Astrocyte (in vitro differentiated cells and primary cell): ENCODE results near the gene FAAP100. TPM values are rescaled to one million over a fixed set of nuclear protein-coding genes. Genes with fewer than 3 reads are reported as not detected.

Source experiments
- DNase-seq: peaks from one replicate; pipeline ENCODE4 v3.0.0-alpha.2; 2010; ENCODE audit warnings: low read depth
- FAIRE-seq: peaks from 2 replicates; lab custom pipeline; 2011; peaks lifted over from hg19 to GRCh38; lab: Jason Lieb, UNC
- H2AFZ ChIP-seq: 2 replicates; pipeline ENCODE4 v1.6.0; 2012; ENCODE audit warnings: low read depth, low read length, inconsistent platforms
- H3K27ac ChIP-seq: 2 replicates; pipeline ENCODE4 v1.5.1; 2011; ENCODE audit warnings: low read depth, low read length, inconsistent platforms
- H3K27me3 ChIP-seq: 2 replicates; pipeline ENCODE4 v1.6.0; 2011; ENCODE audit warnings: low read length, inconsistent platforms; ENCODE audit not compliant: insufficient read depth
- H3K36me3 ChIP-seq: 2 replicates; pipeline ENCODE4 v1.5.1; 2011; ENCODE audit warnings: low read length, inconsistent platforms; ENCODE audit not compliant: insufficient read depth
- H3K4me1 ChIP-seq: 2 replicates; pipeline ENCODE4 v1.5.1; 2011; ENCODE audit warnings: low read length, inconsistent platforms; ENCODE audit not compliant: insufficient read depth
- H3K4me2 ChIP-seq: 2 replicates; pipeline ENCODE4 v1.6.0; 2012; ENCODE audit warnings: low read length, inconsistent platforms
- H3K4me3 ChIP-seq: 2 replicates; pipeline ENCODE4 v1.5.1; 2011; ENCODE audit warnings: low read depth, mild to moderate bottlenecking, low read length, inconsistent platforms; ENCODE audit not compliant: insufficient read depth
- H3K79me2 ChIP-seq: 2 replicates; pipeline ENCODE4 v1.6.0; 2012; ENCODE audit warnings: mild to moderate bottlenecking, low read length, inconsistent platforms; ENCODE audit not compliant: insufficient read depth
- H3K9ac ChIP-seq: 2 replicates; pipeline ENCODE4 v1.6.0; 2012; ENCODE audit warnings: mild to moderate bottlenecking, low read length, inconsistent platforms
- H3K9me3 ChIP-seq: 2 replicates; pipeline ENCODE4 v1.5.1; 2012; ENCODE audit warnings: low read depth, mild to moderate bottlenecking, low read length, inconsistent platforms; ENCODE audit not compliant: insufficient read depth
- H4K20me1 ChIP-seq: 2 replicates; pipeline ENCODE4 v1.6.0; 2012; ENCODE audit warnings: low read length, inconsistent platforms; ENCODE audit not compliant: insufficient read depth
- H3K27ac Mint-ChIP-seq: one replicate; pipeline ENCODE4 v1.8.0; 2021; ENCODE audit warnings: mild to moderate bottlenecking, mixed read lengths; ENCODE audit not compliant: unreplicated experiment
- H3K27me3 Mint-ChIP-seq: one replicate; pipeline ENCODE4 v1.8.0; 2021; ENCODE audit warnings: low read depth, mixed read lengths; ENCODE audit not compliant: unreplicated experiment
- H3K36me3 Mint-ChIP-seq: one replicate; pipeline ENCODE4 v1.8.0; 2021; ENCODE audit warnings: low read depth, mixed read lengths; ENCODE audit not compliant: unreplicated experiment
- H3K4me1 Mint-ChIP-seq: one replicate; pipeline ENCODE4 v1.8.0; 2021; ENCODE audit warnings: low read depth, mixed read lengths; ENCODE audit not compliant: unreplicated experiment
- H3K4me3 Mint-ChIP-seq: one replicate; pipeline ENCODE4 v1.8.0; 2021; ENCODE audit warnings: mild to moderate bottlenecking, moderate library complexity, mixed read lengths; ENCODE audit not compliant: unreplicated experiment
- H3K9me3 Mint-ChIP-seq: one replicate; pipeline ENCODE4 v1.8.0; 2021; ENCODE audit warnings: mild to moderate bottlenecking, mixed read lengths; ENCODE audit not compliant: unreplicated experiment
- EZH2 ChIP-seq: IDR thresholded peaks from 2 replicates; pipeline ENCODE4 v1.6.1; 2012; ENCODE audit warnings: mild to moderate bottlenecking, low read length, inconsistent platforms; ENCODE audit not compliant: insufficient read depth
- total RNA-seq: library from RNA; stranded (reverse); gene quantifications from 2 replicates; pipeline ENCODE4 v1.2.1, GENCODE V29; 2021
- TF ChIP-seq, protein P1 (sequence below): IDR thresholded peaks from 2 replicates; pipeline ENCODE4 v1.5.1; 2011; ENCODE audit warnings: low read depth, mild to moderate bottlenecking, inconsistent platforms, low read length, moderate library complexity; ENCODE audit not compliant: insufficient read depth

The FAAP100 gene
- total RNA-seq, 1 donor from 2014 or later: 38.9 TPM

GRCh38 chr17:81580481-81580880 is 28.3 kb upstream of the FAAP100 start:
- no peak for TF ChIP-seq EZH2
- TF ChIP-seq, protein P1, sequence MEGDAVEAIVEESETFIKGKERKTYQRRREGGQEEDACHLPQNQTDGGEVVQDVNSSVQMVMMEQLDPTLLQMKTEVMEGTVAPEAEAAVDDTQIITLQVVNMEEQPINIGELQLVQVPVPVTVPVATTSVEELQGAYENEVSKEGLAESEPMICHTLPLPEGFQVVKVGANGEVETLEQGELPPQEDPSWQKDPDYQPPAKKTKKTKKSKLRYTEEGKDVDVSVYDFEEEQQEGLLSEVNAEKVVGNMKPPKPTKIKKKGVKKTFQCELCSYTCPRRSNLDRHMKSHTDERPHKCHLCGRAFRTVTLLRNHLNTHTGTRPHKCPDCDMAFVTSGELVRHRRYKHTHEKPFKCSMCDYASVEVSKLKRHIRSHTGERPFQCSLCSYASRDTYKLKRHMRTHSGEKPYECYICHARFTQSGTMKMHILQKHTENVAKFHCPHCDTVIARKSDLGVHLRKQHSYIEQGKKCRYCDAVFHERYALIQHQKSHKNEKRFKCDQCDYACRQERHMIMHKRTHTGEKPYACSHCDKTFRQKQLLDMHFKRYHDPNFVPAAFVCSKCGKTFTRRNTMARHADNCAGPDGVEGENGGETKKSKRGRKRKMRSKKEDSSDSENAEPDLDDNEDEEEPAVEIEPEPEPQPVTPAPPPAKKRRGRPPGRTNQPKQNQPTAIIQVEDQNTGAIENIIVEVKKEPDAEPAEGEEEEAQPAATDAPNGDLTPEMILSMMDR: no peak
- H3K9me3 Mint-ChIP-seq: peaks cover 2% of the 10 kb centered on the region
- Histone ChIP-seq H3K79me2 (peaks cover 43% of the 10 kb centered on the region), H3K27me3 (no peaks in the 10 kb centered on the region), H3K4me1 (peaks cover 64% of the 10 kb centered on the region), H4K20me1 (peaks cover 25% of the 10 kb centered on the region), H3K9me3 (no peaks in the 10 kb centered on the region), H3K4me3 (no peak overlapping the region), H3K27ac (peak overlapping the region; percentile 77), H2AFZ (no peak overlapping the region), H3K36me3 (peaks cover 19% of the 10 kb centered on the region), H3K4me2 (peak overlapping the region; percentile 67), H3K9ac (peak overlapping the region; percentile 77)
- peak overlapping the region; percentile 75 for H3K27ac Mint-ChIP-seq
- peak overlapping the region; percentile 60 for H3K4me3 Mint-ChIP-seq
- peaks cover 42% of the 10 kb centered on the region for H3K36me3 Mint-ChIP-seq
- H3K4me1 Mint-ChIP-seq: peaks cover 69% of the 10 kb centered on the region
- DNase-seq (no peak), FAIRE-seq (no peak)
- H3K27me3 Mint-ChIP-seq: no peaks in the 10 kb centered on the region

GRCh38 chr17:81579821-81580321 is 27.7 kb upstream of the FAAP100 start:
- Histone ChIP-seq H3K9ac (peak overlapping the region; percentile 77), H2AFZ (no peak overlapping the region), H4K20me1 (peaks cover 25% of the 10 kb centered on the region), H3K27ac (peak overlapping the region; percentile 77), H3K79me2 (peaks cover 47% of the 10 kb centered on the region), H3K4me2 (peak overlapping the region; percentile 67), H3K36me3 (peaks cover 15% of the 10 kb centered on the region), H3K27me3 (no peaks in the 10 kb centered on the region), H3K9me3 (no peaks in the 10 kb centered on the region), H3K4me1 (peaks cover 68% of the 10 kb centered on the region), H3K4me3 (no peak overlapping the region)
- DNase-seq: peak; percentile 87
- peaks cover 69% of the 10 kb centered on the region for H3K4me1 Mint-ChIP-seq
- peaks cover 2% of the 10 kb centered on the region for H3K9me3 Mint-ChIP-seq
- TF ChIP-seq, protein P1: no peak
- no peak for TF ChIP-seq EZH2
- H3K27ac Mint-ChIP-seq: peak overlapping the region; percentile 75
- H3K36me3 Mint-ChIP-seq: peaks cover 43% of the 10 kb centered on the region
- no peaks in the 10 kb centered on the region for H3K27me3 Mint-ChIP-seq
- peak overlapping the region; percentile 60 for H3K4me3 Mint-ChIP-seq
- FAIRE-seq: no peak

DNA sequence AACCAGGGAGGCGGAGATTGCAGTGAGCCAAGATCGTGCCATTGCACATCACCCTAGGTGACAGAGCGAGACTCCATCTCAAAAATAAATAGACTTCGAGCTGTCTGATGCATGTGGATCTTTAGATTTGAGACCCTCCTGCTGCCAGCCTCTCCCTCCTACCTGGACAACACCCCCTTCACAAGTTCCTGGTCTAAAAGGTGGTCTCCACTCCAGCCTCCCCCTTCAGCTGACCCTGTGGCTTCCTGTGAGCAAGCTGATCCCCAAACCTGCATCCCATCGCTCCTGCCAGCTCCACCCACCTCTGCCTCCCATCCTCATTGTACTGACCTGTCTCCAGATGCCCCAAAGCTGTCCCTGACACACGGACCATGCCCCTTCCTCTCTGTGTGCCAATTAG is 27.1 kb upstream of the FAAP100 start:
- no peaks in the 10 kb centered on the region for H3K27me3 ChIP-seq
- Mint-ChIP-seq H3K9me3 (peaks cover 2% of the 10 kb centered on the region), H3K4me3 (peak overlapping the region; percentile 17), H3K36me3 (peaks cover 44% of the 10 kb centered on the region), H3K27me3 (no peaks in the 10 kb centered on the region), H3K4me1 (peaks cover 67% of the 10 kb centered on the region), H3K27ac (peak overlapping the region; percentile 75)
- no peak overlapping the region for H2AFZ ChIP-seq
- H3K9ac ChIP-seq: peak overlapping the region; percentile 77
- peak overlapping the region; percentile 77 for H3K27ac ChIP-seq
- H3K36me3 ChIP-seq: peaks cover 14% of the 10 kb centered on the region
- no peak overlapping the region for H3K4me3 ChIP-seq
- H3K4me1 ChIP-seq: peaks cover 68% of the 10 kb centered on the region
- H4K20me1 ChIP-seq: peaks cover 25% of the 10 kb centered on the region
- no peak for FAIRE-seq
- peaks cover 53% of the 10 kb centered on the region for H3K79me2 ChIP-seq
- H3K9me3 ChIP-seq: no peaks in the 10 kb centered on the region
- peak overlapping the region; percentile 67 for H3K4me2 ChIP-seq
- TF ChIP-seq, protein P1: no peak
- TF ChIP-seq EZH2: no peak
- DNase-seq: no peak
